GM12865 (cell line): Measurements from ENCODE around the gene SLC25A26.
A peak's percentile ranks its signal among the peaks of the same experiment; 100 is the strongest.

ENCODE experiments used
- DNase-seq: peaks from one replicate; pipeline ENCODE4 v3.0.0; 2010; ENCODE audit warnings: low read depth
- H3K4me3 ChIP-seq: 2 replicates; pipeline ENCODE4 v1.5.1; 2011; ENCODE audit warnings: mild to moderate bottlenecking, low read depth, low read length, control low read depth
- CTCF ChIP-seq: IDR thresholded peaks from 2 replicates; pipeline ENCODE4 v1.5.1; 2011; ENCODE audit warnings: low read length, control low read depth, low read depth, inconsistent platforms; ENCODE audit not compliant: insufficient read depth; ENCODE audit errors: missing control alignments

The SLC25A26 gene

GRCh38 chr3:66348704-66349103 is 127.9 kb downstream of the SLC25A26 start:
- TF ChIP-seq CTCF: no peak
- no peak for DNase-seq
- no peak overlapping the region for H3K4me3 ChIP-seq

GRCh38 chr3:66350601-66351000 is 129.8 kb downstream of the SLC25A26 start:
- no peak for TF ChIP-seq CTCF
- H3K4me3 ChIP-seq: no peak overlapping the region
- DNase-seq: no peak

GRCh38 chr3:66353039-66353438 is 132.2 kb downstream of the SLC25A26 start:
- DNase-seq: no peak

GRCh38 chr3:66353530-66353929 is 132.7 kb downstream of the SLC25A26 start:
- H3K4me3 ChIP-seq: no peak overlapping the region
- no peak for DNase-seq
- no peak for TF ChIP-seq CTCF

More at GRCh38 chr3:66353039-66353438, 132.2 kb downstream of the SLC25A26 start:
- no peak overlapping the region for H3K4me3 ChIP-seq
- TF ChIP-seq CTCF: no peak

- TF ChIP-seq CTCF: no peak
- no peak for DNase-seq
- no peak overlapping the region for H3K4me3 ChIP-seq
These were observed 133.2 kb downstream of the SLC25A26 start for GRCh38 chr3:66354001-66354400.

GRCh38 chr3:66355394-66355793 is 134.6 kb downstream of the SLC25A26 start:
- peak; percentile 39 for DNase-seq
- no peak for TF ChIP-seq CTCF
- H3K4me3 ChIP-seq: no peak overlapping the region

- no peak overlapping the region for H3K4me3 ChIP-seq
- DNase-seq: no peak
- TF ChIP-seq CTCF: no peak
These were observed 135.2 kb downstream of the SLC25A26 start for GRCh38 chr3:66355997-66356396.
